GM12865 (cell line): ENCODE results near the gene BAHCC1.

Experiments
- DNase-seq: peaks from one replicate; pipeline ENCODE4 v3.0.0; 2010; ENCODE audit warnings: low read depth
- H3K4me3 ChIP-seq: 2 replicates; pipeline ENCODE4 v1.5.1; 2011; ENCODE audit warnings: mild to moderate bottlenecking, low read depth, low read length, control low read depth
- TF ChIP-seq, protein P1 (sequence below): IDR thresholded peaks from 2 replicates; pipeline ENCODE4 v1.5.1; 2011; ENCODE audit warnings: low read length, control low read depth, low read depth, inconsistent platforms; ENCODE audit not compliant: insufficient read depth; ENCODE audit errors: missing control alignments

Gene BAHCC1

GRCh38 chr17:81406117-81406953 lies 11.1 kb downstream of the BAHCC1 start:
- TF ChIP-seq, protein P1, sequence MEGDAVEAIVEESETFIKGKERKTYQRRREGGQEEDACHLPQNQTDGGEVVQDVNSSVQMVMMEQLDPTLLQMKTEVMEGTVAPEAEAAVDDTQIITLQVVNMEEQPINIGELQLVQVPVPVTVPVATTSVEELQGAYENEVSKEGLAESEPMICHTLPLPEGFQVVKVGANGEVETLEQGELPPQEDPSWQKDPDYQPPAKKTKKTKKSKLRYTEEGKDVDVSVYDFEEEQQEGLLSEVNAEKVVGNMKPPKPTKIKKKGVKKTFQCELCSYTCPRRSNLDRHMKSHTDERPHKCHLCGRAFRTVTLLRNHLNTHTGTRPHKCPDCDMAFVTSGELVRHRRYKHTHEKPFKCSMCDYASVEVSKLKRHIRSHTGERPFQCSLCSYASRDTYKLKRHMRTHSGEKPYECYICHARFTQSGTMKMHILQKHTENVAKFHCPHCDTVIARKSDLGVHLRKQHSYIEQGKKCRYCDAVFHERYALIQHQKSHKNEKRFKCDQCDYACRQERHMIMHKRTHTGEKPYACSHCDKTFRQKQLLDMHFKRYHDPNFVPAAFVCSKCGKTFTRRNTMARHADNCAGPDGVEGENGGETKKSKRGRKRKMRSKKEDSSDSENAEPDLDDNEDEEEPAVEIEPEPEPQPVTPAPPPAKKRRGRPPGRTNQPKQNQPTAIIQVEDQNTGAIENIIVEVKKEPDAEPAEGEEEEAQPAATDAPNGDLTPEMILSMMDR, result no peak
- no peak overlapping the region for H3K4me3 ChIP-seq
- no peak for DNase-seq

DNA sequence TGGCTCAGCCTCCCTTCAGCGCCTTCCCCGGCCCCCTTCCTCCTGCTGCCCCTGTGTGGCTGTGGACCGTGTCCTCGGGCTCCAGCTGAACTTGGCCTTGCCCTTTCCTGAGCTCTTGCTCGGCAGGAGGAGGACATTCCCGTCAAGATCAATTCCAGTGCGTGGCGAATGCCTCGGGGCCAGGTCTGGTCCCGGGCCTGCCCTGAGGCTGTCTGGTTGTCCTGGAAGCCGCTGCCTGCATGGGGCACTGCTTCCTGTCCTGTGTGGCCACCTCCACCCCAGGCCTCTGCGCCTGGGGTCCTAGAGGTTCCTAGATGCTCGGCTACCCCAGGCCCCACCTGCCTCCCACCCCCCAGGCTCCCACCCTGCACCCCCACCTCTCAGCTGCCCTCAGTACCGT lies 12.8 kb downstream of the BAHCC1 start:
- no peak for DNase-seq
- H3K4me3 ChIP-seq, result no peak overlapping the region
- TF ChIP-seq, protein P1, result no peak

- no peak overlapping the region for H3K4me3 ChIP-seq
- TF ChIP-seq, protein P1, result peak; percentile 3
- no peak for DNase-seq
Measured at GRCh38 chr17:81409190-81409935, 14.1 kb downstream of the BAHCC1 start.

DNA sequence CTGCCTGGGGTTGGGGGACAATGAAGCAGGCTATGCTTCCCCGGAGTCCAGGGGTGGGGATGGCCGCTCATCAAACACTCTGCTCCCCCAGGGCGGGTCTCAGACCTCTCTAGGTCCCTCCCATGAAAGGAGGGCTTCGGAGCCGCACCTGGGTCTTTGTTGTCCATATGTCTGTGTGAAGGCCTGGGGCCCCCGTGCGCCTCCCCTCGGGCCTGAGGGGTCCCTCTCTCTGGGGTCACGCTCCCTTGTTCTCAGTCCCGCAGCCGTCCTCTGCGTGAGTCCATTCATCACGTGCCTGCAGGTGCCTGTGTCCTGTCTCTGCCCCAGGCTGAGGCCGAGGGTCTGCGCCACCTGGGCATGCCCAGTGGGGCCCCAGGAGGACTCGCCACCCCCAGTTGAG lies 15.6 kb downstream of the BAHCC1 start:
- H3K4me3 ChIP-seq, result no peak overlapping the region
- TF ChIP-seq, protein P1, result no peak
- DNase-seq, result no peak

GRCh38 chr17:81411305-81411704 lies 16.0 kb downstream of the BAHCC1 start:
- TF ChIP-seq, protein P1, result no peak
- no peak for DNase-seq
- no peak overlapping the region for H3K4me3 ChIP-seq

- H3K4me3 ChIP-seq, result no peak overlapping the region
- TF ChIP-seq, protein P1, result no peak
- DNase-seq, result peak; percentile 46
Measured at GRCh38 chr17:81412490-81413093, 17.3 kb downstream of the BAHCC1 start.
